Measurements from ENCODE around the gene FAM234A. TPM values are rescaled to one million over a fixed set of nuclear protein-coding genes. Genes with fewer than 3 reads are reported as not detected.

FAM234A gene
- total and polyA plus RNA-seq, 2 donors (not counting 1 experiment from before 2014, with no cell fraction given): 64.8 to 68.5 TPM

DNA sequence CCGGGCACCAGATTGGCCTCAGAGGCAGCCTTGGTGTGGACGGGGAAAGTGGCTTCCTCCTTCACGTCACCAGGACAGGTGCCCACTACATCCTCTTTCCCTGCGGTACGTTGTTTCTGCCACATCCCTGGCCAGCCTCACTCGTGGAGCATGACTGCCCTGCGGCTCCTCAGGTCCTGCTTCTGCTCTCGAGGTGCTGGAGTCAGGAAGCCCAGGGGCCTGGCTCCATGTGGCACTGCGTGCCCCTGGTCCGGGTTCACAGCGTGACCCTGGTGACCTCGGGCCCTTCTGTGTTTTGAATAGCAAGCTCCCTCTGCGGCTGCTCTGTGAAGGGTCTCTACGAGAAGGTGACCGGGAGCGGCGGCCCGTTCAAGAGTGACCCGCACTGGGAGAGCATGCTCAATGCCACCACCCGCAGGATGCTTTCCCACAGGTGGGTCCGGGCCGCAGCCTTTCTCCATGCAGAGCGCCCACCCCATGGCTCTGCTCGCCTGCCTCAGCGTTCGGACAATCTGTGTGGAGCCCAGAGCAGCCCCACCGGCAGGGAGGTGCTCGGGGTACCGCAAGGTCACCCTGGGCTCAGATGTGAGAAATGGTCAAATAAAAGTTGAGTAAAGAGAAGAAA lies 27.6 kb downstream of the FAM234A start:
- H4K20me1 ChIP-seq (ENCODE audit: control insufficient read depth, extremely low read depth, insufficient read depth, low read length): no peaks in the 10 kb centered on the region
- no peak for DNase-seq (ENCODE audit: low read depth in 2 of 2)
- H3K27me3 ChIP-seq (ENCODE audit: control insufficient read depth, insufficient read depth, low read length): no peaks in the 10 kb centered on the region
- no peak overlapping the region for H3K9ac ChIP-seq (ENCODE audit: insufficient read depth, low read length)
- H3K36me3 ChIP-seq (ENCODE audit: control insufficient read depth, insufficient read depth, low read length): peaks cover 6% of the 10 kb centered on the region
- H3K9me3 ChIP-seq (ENCODE audit: control insufficient read depth, insufficient read depth, low read depth, low read length): no peaks in the 10 kb centered on the region
- H3K4me3 ChIP-seq (replicated peaks in 1 of 4; ENCODE audit: control extremely low read depth in 1 of 4, insufficient read depth in 1 of 4, low read depth in 3 of 4, low read length in 4 of 4): no peak overlapping the region
- H3K27ac ChIP-seq (ENCODE audit: insufficient read depth, low read length): no peak overlapping the region
- TF ChIP-seq CTCF (conservative IDR thresholded peaks at IDR 0.05 in 1 of 2, IDR thresholded peaks at IDR 0.05 in 1 of 2; ENCODE audit: low read depth in 1 of 2, low read length in 2 of 2): no peak
- TF ChIP-seq EZH2 (IDR thresholded peaks at IDR 0.05; ENCODE audit: low read length, missing control alignments): no peak
- no peak overlapping the region for H2AFZ ChIP-seq (ENCODE audit: low read length)
- no peaks in the 10 kb centered on the region for H3K4me1 ChIP-seq (ENCODE audit: control insufficient read depth, extremely low read depth, insufficient read depth, low read length)
- no peak overlapping the region for H3K4me2 ChIP-seq (ENCODE audit: extremely low read depth, insufficient read depth, low read length)
- H3K79me2 ChIP-seq (ENCODE audit: control insufficient read depth, insufficient read depth, low read length): no peaks in the 10 kb centered on the region

GRCh38 chr16:263182-263774 lies 28.7 kb downstream of the FAM234A start:
- Histone ChIP-seq H3K9ac (ENCODE audit: insufficient read depth, low read length) (no peak overlapping the region), H2AFZ (ENCODE audit: low read length) (no peak overlapping the region), H3K4me3 (replicated peaks in 1 of 4; ENCODE audit: control extremely low read depth in 1 of 4, insufficient read depth in 1 of 4, low read depth in 3 of 4, low read length in 4 of 4) (no peak overlapping the region), H3K27me3 (ENCODE audit: control insufficient read depth, insufficient read depth, low read length) (no peaks in the 10 kb centered on the region), H3K4me2 (ENCODE audit: extremely low read depth, insufficient read depth, low read length) (no peak overlapping the region), H3K79me2 (ENCODE audit: control insufficient read depth, insufficient read depth, low read length) (no peaks in the 10 kb centered on the region), H4K20me1 (ENCODE audit: control insufficient read depth, extremely low read depth, insufficient read depth, low read length) (no peaks in the 10 kb centered on the region), H3K9me3 (ENCODE audit: control insufficient read depth, insufficient read depth, low read depth, low read length) (no peaks in the 10 kb centered on the region), H3K4me1 (ENCODE audit: control insufficient read depth, extremely low read depth, insufficient read depth, low read length) (no peaks in the 10 kb centered on the region), H3K36me3 (ENCODE audit: control insufficient read depth, insufficient read depth, low read length) (peaks cover 6% of the 10 kb centered on the region), H3K27ac (ENCODE audit: insufficient read depth, low read length) (no peak overlapping the region)
- no peak for DNase-seq (ENCODE audit: low read depth in 2 of 2)
- TF ChIP-seq CTCF (conservative IDR thresholded peaks at IDR 0.05 in 1 of 2, IDR thresholded peaks at IDR 0.05 in 1 of 2; ENCODE audit: low read depth in 1 of 2, low read length in 2 of 2) (no peak), EZH2 (IDR thresholded peaks at IDR 0.05; ENCODE audit: low read length, missing control alignments) (no peak)

- Histone ChIP-seq H4K20me1 (ENCODE audit: control insufficient read depth, extremely low read depth, insufficient read depth, low read length) (no peaks in the 10 kb centered on the region), H3K4me1 (ENCODE audit: control insufficient read depth, extremely low read depth, insufficient read depth, low read length) (no peaks in the 10 kb centered on the region), H3K36me3 (ENCODE audit: control insufficient read depth, insufficient read depth, low read length) (peaks cover 6% of the 10 kb centered on the region), H3K27me3 (ENCODE audit: control insufficient read depth, insufficient read depth, low read length) (no peaks in the 10 kb centered on the region), H3K79me2 (ENCODE audit: control insufficient read depth, insufficient read depth, low read length) (no peaks in the 10 kb centered on the region), H3K4me3 (replicated peaks in 1 of 4; ENCODE audit: control extremely low read depth in 1 of 4, insufficient read depth in 1 of 4, low read depth in 3 of 4, low read length in 4 of 4) (no peak overlapping the region), H3K9ac (ENCODE audit: insufficient read depth, low read length) (no peak overlapping the region), H3K27ac (ENCODE audit: insufficient read depth, low read length) (no peak overlapping the region), H3K4me2 (ENCODE audit: extremely low read depth, insufficient read depth, low read length) (no peak overlapping the region), H2AFZ (ENCODE audit: low read length) (no peak overlapping the region), H3K9me3 (ENCODE audit: control insufficient read depth, insufficient read depth, low read depth, low read length) (no peaks in the 10 kb centered on the region)
- no peak for DNase-seq (ENCODE audit: low read depth in 2 of 2)
- TF ChIP-seq CTCF (conservative IDR thresholded peaks at IDR 0.05 in 1 of 2, IDR thresholded peaks at IDR 0.05 in 1 of 2; ENCODE audit: low read depth in 1 of 2, low read length in 2 of 2) (no peak), EZH2 (IDR thresholded peaks at IDR 0.05; ENCODE audit: low read length, missing control alignments) (no peak)
Observed at GRCh38 chr16:263944-264343, 29.3 kb downstream of the FAM234A start.
